Measurements from ENCODE around the gene RRP1B. TPM values are rescaled to one million over a fixed set of nuclear protein-coding genes. Genes with fewer than 3 reads are reported as not detected.

RRP1B gene
- total RNA-seq, 2 donors from 2014 or later = 34.5 to 76.3 TPM

DNA sequence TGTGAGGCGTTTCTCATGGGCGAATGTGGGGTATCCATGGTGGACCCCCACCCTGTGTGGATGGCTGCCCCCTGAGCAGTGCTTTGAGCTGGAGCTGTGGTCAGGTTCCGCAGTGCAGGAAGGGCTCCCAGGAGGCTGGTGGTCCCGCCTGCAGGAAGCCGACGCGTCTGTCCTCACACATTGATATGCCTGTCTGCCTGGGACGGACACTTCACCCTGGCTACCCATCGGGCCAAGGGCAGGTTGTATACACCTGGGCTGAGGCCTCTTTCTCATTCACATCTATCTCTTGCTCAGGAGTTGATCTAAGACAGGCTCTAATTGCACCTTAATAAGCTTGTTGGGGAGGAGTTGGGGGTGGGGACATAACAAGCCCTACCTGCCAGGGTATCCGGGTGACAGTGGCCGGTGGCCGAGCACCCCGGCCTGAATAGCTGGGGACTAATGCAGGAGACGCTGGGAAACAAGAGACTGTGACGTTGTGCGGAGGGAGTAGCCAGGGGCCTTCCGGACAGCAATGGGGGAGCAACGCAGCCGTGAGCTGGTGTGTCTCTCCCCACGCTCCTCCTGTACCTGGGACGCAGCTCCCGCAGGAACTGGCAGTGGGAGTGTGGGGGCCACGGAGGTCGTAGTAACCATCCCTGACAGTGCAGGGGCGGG lies 81.3 kb downstream of the RRP1B start:
- no peaks in the 10 kb centered on the region for H3K27me3 Mint-ChIP-seq
- peaks cover 5% of the 10 kb centered on the region for H3K4me1 Mint-ChIP-seq
- no peak overlapping the region for H3K4me3 Mint-ChIP-seq
- ATAC-seq (replicated peaks) = peak; percentile 47
- H3K27ac Mint-ChIP-seq = peak overlapping the region; percentile 47
- H3K9me3 Mint-ChIP-seq = no peaks in the 10 kb centered on the region
- peaks cover 27% of the 10 kb centered on the region for H3K36me3 Mint-ChIP-seq (ENCODE audit: low read depth)

DNA sequence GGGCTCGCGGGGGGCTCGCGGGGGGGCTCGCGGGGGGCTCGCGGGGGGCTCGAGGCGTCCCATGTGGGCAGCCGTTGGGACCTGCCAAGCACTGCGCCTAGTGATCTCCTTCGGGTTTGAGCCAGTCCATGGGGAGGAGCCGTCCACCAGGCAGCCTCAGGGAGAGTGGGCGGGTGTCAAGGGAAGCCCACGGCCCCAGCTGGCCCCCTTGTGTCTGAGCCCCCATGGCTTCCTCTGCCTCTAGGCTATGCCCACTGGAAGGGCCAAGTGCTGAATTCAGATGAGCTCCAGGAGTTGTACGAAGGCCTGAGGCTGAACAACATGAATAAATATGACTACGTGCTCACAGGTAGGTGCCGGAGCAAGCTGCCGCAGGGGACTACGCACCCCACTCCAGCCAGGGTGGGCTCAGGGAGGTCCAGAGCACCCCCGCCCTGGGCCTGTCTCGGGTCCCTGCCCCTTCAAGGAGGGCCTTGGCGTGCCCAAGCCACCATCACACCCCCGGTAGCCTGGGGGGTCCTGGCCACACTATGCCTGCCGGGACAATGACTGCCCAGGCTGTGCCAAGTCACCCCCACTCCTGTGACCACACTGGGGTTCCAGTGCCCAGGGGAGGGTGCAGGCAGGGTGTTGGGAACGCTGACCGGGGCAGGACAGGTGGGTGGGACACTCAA lies 82.2 kb downstream of the RRP1B start:
- H3K4me3 Mint-ChIP-seq = no peak overlapping the region
- no peaks in the 10 kb centered on the region for H3K27me3 Mint-ChIP-seq
- H3K9me3 Mint-ChIP-seq = no peaks in the 10 kb centered on the region
- H3K27ac Mint-ChIP-seq = no peak overlapping the region
- no peak for ATAC-seq (replicated peaks)
- H3K36me3 Mint-ChIP-seq (ENCODE audit: low read depth) = peaks cover 31% of the 10 kb centered on the region
- H3K4me1 Mint-ChIP-seq = peaks cover 5% of the 10 kb centered on the region

DNA sequence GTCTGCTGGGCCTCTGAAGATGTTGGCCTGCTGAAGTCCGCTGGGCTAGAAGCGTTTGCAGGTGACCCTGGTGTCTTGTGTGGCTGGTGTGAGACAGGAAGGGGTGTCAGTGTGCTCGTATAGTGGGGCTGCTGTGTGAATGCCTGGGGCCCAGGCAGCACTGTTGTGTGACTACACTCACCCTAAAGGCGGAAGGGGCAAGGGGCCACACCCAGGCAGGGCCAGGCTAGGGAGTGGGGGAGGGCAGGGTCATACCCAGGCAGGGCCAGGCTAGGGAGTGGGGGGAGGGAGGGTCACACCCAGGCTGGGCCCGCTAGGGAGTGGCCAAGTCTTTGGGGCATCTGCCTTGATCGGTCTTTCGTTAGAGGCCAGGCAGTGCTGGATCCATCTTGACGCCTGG lies 84.6 kb downstream of the RRP1B start:
- H3K4me3 Mint-ChIP-seq = no peak overlapping the region
- no peaks in the 10 kb centered on the region for H3K9me3 Mint-ChIP-seq

GRCh38 chr21:43744725-43745124 lies 85.4 kb downstream of the RRP1B start:
- H3K4me1 Mint-ChIP-seq = peaks cover 5% of the 10 kb centered on the region

More for the DNA sequence above, 84.6 kb downstream of the RRP1B start:
- Mint-ChIP-seq H3K36me3 (ENCODE audit: low read depth) (peaks cover 34% of the 10 kb centered on the region), H3K27ac (no peak overlapping the region), H3K4me1 (peaks cover 5% of the 10 kb centered on the region), H3K27me3 (no peaks in the 10 kb centered on the region)
- no peak for ATAC-seq (replicated peaks)

More at GRCh38 chr21:43744725-43745124, 85.4 kb downstream of the RRP1B start:
- Mint-ChIP-seq H3K27ac (no peak overlapping the region), H3K9me3 (no peaks in the 10 kb centered on the region), H3K4me3 (no peak overlapping the region), H3K27me3 (no peaks in the 10 kb centered on the region), H3K36me3 (ENCODE audit: low read depth) (peaks cover 38% of the 10 kb centered on the region)
- no peak for ATAC-seq (replicated peaks)

Other genes starting within 250 kb of the RRP1B start
- gene SIK1, start 232.4 kb upstream of the RRP1B start, total RNA-seq = 1 to 10 TPM; 8.1 to 8.5 TPM
- gene HSF2BP, start 72 bp upstream of the RRP1B start, total RNA-seq = 1 to 10 TPM in 1 of 2 donors, under 1 TPM in 1; 0.50 to 1.0 TPM
- 100 to 1,000 TPM; 102 to 115 TPM for gene PDXK, start 59.6 kb downstream of the RRP1B start, total RNA-seq
- gene CSTB, start 116.7 kb downstream of the RRP1B start, total RNA-seq = 10 to 100 TPM; 32.5 to 33.6 TPM
- 10 to 100 TPM; 33.3 to 57.4 TPM for gene RRP1, start 130.0 kb downstream of the RRP1B start, total RNA-seq
- gene AGPAT3, start 205.7 kb downstream of the RRP1B start, total RNA-seq = 10 to 100 TPM; 44.8 to 100.0 TPM

Measured in activated T-helper 17 cell treated with anti-CD3 and anti-CD28 coated beads, Interleukin-2, amount 50 U/mL, for 72 hours (primary cell).